Panc1 (cell line): ENCODE measurements around the gene IFIT1B. TPM values are rescaled to one million over a fixed set of nuclear protein-coding genes. Genes with fewer than 3 reads are reported as not detected.

Experiments
- ATAC-seq: fragments of 200-7000 bp; cut with Tn5 transposase; 2 replicates; pipeline ENCODE4 v1.9.1; 2020; ENCODE audit warnings: mild to moderate bottlenecking, moderate library complexity
- BruUV-seq: library from RNA; stranded (reverse); fragments of 400-500 nt; replicated peaks from 2 replicates; lab custom pipeline; 2021; lab: Mats Ljungman, UMichigan
- CTCF ChIA-PET: fragments of 300-600 bp; sonication (Branson Sonifier 250); formaldehyde crosslinking; loops from one replicate; lab custom pipeline; 2022; ENCODE audit warnings: antibody characterized with exemption; lab: Charles Lee
- POLR2A ChIA-PET: fragments of 300-600 bp; sonication (Branson Sonifier 250); formaldehyde crosslinking; loops from one replicate; lab custom pipeline; 2022; ENCODE audit warnings: antibody characterized with exemption; lab: Charles Lee
- DNase-seq: peaks from one replicate; pipeline ENCODE4 v3.0.0-alpha.2; 2010; ENCODE audit warnings: low read depth, low spot score
- H3K27ac ChIP-seq: 2 replicates; pipeline ENCODE4 v1.5.1; 2011; ENCODE audit warnings: mild to moderate bottlenecking, low read length, inconsistent platforms
- H3K27me3 ChIP-seq: fragments of 200-500 bp; sonication (Bioruptor generic); 2 replicates; pipeline ENCODE4 v1.6.0; 2014; ENCODE audit warnings: low read length, inconsistent platforms; ENCODE audit not compliant: control insufficient read depth, insufficient read depth
- H3K36me3 ChIP-seq: fragments of 200-500 bp; sonication (Bioruptor generic); 2 replicates; pipeline ENCODE4 v1.5.1; 2014; ENCODE audit warnings: inconsistent platforms, mild to moderate bottlenecking, low read length, moderate library complexity; ENCODE audit not compliant: control insufficient read depth, insufficient read depth
- H3K4me1 ChIP-seq: 2 replicates; pipeline ENCODE4 v1.5.1; 2011; ENCODE audit warnings: inconsistent platforms, mild to moderate bottlenecking, low read length, moderate library complexity; ENCODE audit not compliant: control insufficient read depth, insufficient read depth
- H3K4me3 ChIP-seq, 2 experiments: 2 replicates each; pipeline ENCODE4 v1.5.1; 2011 to 2012; ENCODE audit warnings: low read depth in 2 of 2, low read length in 2 of 2, mild to moderate bottlenecking in 2 of 2, inconsistent platforms in 1 of 2, moderate library complexity in 1 of 2
- H3K9me3 ChIP-seq: fragments of 200-500 bp; sonication (Bioruptor generic); 2 replicates; pipeline ENCODE4 v1.5.1; 2014; ENCODE audit warnings: low read depth, mild to moderate bottlenecking, inconsistent platforms, low read length, moderate library complexity; ENCODE audit not compliant: control insufficient read depth, insufficient read depth
- POLR2AphosphoS5 ChIP-seq: IDR thresholded peaks from 2 replicates; pipeline ENCODE4 v1.6.1; 2012; ENCODE audit warnings: mild to moderate bottlenecking, low read depth, low read length, moderate library complexity
- SIN3A ChIP-seq: IDR thresholded peaks from 2 replicates; pipeline ENCODE4 v1.6.1; 2012; ENCODE audit warnings: low read depth, mild to moderate bottlenecking, low read length, moderate library complexity, borderline replicate concordance; ENCODE audit not compliant: insufficient read depth
- TCF7L2 ChIP-seq: IDR thresholded peaks from 2 replicates; pipeline ENCODE4 v1.6.1; 2011; ENCODE audit warnings: mild to moderate bottlenecking, low read depth, low read length, inconsistent platforms
- in situ Hi-C: cut with HindIII; loops from 2 replicates; pipeline ENCODE4 v1.10.0; 2016; ENCODE audit warnings: low sequenced_read_pairs, low pct_unique_long_range_greater_than_20kb
- intact Hi-C: fragments of 100-400 bp; cut with micrococcal nuclease; formaldehyde crosslinking; loops from one replicate; pipeline ENCODE4 v1.10.0; 2022; ENCODE audit not compliant: unreplicated experiment
- total RNA-seq: library from RNA; stranded (reverse); gene quantifications from one replicate; pipeline ENCODE4 v1.2.1, GENCODE V29; 2021; ENCODE audit not compliant: unreplicated experiment
- TF ChIP-seq, protein P1 (sequence below): fragments of 450-650 bp; IDR thresholded peaks from 2 replicates; pipeline ENCODE4 v1.5.1; 2017; ENCODE audit warnings: mild to moderate bottlenecking
- TF ChIP-seq, protein P2 (sequence below), 2 experiments: IDR thresholded peaks; 2 replicates each; pipeline ENCODE4 v1.6.1; 2011 to 2012; ENCODE audit warnings: low read depth in 2 of 2, control low read depth in 1 of 2, low read length in 1 of 2, mild to moderate bottlenecking in 1 of 2, moderate library complexity in 1 of 2; ENCODE audit not compliant: insufficient read depth in 1 of 2

IFIT1B gene
- total RNA-seq, 1 experiment from 2014 or later: not detected

DNA sequence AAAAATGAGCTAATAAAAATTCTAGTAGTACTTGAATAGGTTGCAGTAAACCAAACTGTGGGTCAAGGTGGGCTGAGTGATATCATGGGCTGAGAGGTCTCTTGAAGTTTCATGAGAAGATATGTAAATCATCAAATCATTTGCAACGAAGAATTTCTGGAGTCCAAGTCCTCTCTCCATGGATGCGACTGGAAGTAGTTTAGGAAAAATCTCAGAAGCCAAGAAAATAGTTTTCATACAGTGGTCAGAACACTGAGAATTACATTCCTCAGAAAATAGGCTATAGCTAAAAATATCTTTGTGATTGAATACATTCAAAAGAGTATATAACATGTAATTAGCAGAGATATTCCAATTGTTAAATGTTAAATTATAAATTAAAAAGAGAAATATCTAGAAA is 10.9 kb downstream of the IFIT1B start:
- no peak for ATAC-seq

DNA sequence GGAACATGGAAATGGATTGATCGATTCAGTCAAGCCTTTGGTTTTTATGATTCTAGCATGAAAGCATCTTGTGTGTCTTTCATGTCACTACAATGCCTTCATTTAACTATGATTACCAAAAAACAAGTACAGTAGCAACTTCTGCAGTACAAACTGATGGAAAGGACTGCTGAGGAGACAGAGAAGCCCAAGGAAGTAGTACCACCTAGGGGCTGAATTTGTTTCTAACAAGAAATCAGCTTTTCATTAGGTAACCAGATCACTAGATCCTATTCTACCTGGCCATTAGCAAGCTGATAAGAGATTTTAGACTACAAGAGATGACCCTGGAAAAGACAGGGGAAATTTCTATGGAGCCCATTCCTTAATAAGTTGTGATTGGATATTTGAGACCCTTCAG is 11.4 kb downstream of the IFIT1B start:
- intact Hi-C loops: no loop called here
- peaks cover 31% of the 10 kb centered on the region for H3K4me1 ChIP-seq
- TF ChIP-seq POLR2AphosphoS5: no peak
- TF ChIP-seq, protein P1, sequence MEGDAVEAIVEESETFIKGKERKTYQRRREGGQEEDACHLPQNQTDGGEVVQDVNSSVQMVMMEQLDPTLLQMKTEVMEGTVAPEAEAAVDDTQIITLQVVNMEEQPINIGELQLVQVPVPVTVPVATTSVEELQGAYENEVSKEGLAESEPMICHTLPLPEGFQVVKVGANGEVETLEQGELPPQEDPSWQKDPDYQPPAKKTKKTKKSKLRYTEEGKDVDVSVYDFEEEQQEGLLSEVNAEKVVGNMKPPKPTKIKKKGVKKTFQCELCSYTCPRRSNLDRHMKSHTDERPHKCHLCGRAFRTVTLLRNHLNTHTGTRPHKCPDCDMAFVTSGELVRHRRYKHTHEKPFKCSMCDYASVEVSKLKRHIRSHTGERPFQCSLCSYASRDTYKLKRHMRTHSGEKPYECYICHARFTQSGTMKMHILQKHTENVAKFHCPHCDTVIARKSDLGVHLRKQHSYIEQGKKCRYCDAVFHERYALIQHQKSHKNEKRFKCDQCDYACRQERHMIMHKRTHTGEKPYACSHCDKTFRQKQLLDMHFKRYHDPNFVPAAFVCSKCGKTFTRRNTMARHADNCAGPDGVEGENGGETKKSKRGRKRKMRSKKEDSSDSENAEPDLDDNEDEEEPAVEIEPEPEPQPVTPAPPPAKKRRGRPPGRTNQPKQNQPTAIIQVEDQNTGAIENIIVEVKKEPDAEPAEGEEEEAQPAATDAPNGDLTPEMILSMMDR: peak; percentile 71; the same call in 1 of the 2 replicates

More for the DNA sequence above, 10.9 kb downstream of the IFIT1B start:
- ChIA-PET POLR2A (interaction anchor here (0.6 kb wide), 1 partner anchor 152 kb away, joined by 7 read pairs; no protein-coding TSS in a partner anchor), CTCF (interaction anchor here (0.6 to 1.6 kb wide), 3 partner anchors 19 to 302 kb away, joined by 5 to 8 read pairs (median 7); no protein-coding TSS in a partner anchor)
- no peaks in the 10 kb centered on the region for H3K36me3 ChIP-seq
- H3K9me3 ChIP-seq: no peaks in the 10 kb centered on the region
- no TSS peak for BruUV-seq
- H3K4me1 ChIP-seq: peaks cover 27% of the 10 kb centered on the region
- intact Hi-C loops: no loop called here
- peak overlapping the region; percentile 75 for H3K27ac ChIP-seq
- no peak for DNase-seq
- no peak overlapping the region for H3K4me3 ChIP-seq
- no peaks in the 10 kb centered on the region for H3K27me3 ChIP-seq
- in situ Hi-C loops: no loop called here
- no peak for TF ChIP-seq SIN3A
- TF ChIP-seq, protein P1: no peak
- TF ChIP-seq POLR2AphosphoS5: no peak
- TF ChIP-seq, protein P2, sequence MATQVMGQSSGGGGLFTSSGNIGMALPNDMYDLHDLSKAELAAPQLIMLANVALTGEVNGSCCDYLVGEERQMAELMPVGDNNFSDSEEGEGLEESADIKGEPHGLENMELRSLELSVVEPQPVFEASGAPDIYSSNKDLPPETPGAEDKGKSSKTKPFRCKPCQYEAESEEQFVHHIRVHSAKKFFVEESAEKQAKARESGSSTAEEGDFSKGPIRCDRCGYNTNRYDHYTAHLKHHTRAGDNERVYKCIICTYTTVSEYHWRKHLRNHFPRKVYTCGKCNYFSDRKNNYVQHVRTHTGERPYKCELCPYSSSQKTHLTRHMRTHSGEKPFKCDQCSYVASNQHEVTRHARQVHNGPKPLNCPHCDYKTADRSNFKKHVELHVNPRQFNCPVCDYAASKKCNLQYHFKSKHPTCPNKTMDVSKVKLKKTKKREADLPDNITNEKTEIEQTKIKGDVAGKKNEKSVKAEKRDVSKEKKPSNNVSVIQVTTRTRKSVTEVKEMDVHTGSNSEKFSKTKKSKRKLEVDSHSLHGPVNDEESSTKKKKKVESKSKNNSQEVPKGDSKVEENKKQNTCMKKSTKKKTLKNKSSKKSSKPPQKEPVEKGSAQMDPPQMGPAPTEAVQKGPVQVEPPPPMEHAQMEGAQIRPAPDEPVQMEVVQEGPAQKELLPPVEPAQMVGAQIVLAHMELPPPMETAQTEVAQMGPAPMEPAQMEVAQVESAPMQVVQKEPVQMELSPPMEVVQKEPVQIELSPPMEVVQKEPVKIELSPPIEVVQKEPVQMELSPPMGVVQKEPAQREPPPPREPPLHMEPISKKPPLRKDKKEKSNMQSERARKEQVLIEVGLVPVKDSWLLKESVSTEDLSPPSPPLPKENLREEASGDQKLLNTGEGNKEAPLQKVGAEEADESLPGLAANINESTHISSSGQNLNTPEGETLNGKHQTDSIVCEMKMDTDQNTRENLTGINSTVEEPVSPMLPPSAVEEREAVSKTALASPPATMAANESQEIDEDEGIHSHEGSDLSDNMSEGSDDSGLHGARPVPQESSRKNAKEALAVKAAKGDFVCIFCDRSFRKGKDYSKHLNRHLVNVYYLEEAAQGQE (IDR thresholded peaks at IDR 0.05; ENCODE audit: insufficient read depth in 1 of 2, low read depth in 2 of 2, low read length in 1 of 2): no peak
- no peak for TF ChIP-seq TCF7L2

More for the DNA sequence above, 11.4 kb downstream of the IFIT1B start:
- ChIA-PET CTCF (interaction anchor here (0.6 to 1.6 kb wide), 3 partner anchors 20 to 303 kb away, joined by 3 to 8 read pairs (median 5); no protein-coding TSS in a partner anchor), POLR2A (interaction anchor here (0.6 kb wide), 1 partner anchor 153 kb away, joined by 7 read pairs; no protein-coding TSS in a partner anchor)
- in situ Hi-C loops: no loop called here
- H3K9me3 ChIP-seq: no peaks in the 10 kb centered on the region
- DNase-seq (no peak), ATAC-seq (peak; percentile 44)
- H3K4me3 ChIP-seq: no peak overlapping the region
- H3K27me3 ChIP-seq: no peaks in the 10 kb centered on the region
- no peaks in the 10 kb centered on the region for H3K36me3 ChIP-seq
- no TSS peak for BruUV-seq
- H3K27ac ChIP-seq: peak overlapping the region; percentile 75
